ENCODE data around the gene CHI3L1.
"Not testable (repeated sequence)": the region's sequence is repeated elsewhere in the genome, so short reads cannot be mapped to it uniquely, and the experiment has no call there.

CHI3L1 gene

DNA sequence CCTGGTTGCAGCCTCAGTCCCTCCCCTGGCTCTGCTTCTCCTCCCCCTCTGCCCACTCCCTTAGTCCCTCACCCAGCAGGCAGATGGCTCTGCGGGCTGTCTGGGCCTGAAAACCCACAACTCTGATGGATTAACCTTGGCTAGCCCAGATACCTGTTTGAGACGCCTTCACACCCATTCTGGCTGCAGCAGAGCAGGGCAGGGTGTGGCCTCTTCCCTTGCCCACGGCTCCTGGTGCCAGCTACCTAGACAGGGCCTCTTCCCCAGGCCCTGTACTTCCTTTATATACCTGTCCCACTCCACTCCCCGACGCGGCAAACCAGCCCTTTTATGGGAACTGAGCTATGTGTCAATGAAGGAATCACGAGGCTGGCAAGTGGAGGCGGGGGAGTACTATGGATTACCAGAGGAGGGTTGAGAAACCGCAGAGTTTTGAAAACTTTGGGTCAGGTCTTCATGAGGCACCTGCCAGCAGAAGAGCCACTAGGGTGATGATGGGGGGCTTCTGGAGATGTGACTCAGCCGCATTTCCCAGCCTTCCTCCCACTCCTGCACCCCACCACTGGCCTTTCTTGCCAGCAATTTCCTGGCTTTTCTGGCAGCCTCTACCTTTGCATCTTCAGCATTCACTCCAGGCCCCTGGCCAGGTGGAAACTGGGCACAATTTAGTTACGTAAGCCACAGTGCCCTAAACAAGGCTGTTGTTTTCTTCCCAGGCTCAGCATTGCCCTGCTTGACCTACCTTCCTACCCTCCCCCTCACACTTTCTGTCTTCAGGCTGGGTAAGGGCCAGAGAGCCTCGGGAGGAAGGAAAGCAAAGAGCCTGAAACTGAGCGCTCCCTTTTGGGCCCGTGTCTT, at the start of gene CHI3L1:
Gene CHI3L1, minus strand, starts transcription at position 259 of the 858 bp plus-strand sequence. Its CDS starts 81 bp downstream, at position 178.
- DNase-seq, result no peak

DNA sequence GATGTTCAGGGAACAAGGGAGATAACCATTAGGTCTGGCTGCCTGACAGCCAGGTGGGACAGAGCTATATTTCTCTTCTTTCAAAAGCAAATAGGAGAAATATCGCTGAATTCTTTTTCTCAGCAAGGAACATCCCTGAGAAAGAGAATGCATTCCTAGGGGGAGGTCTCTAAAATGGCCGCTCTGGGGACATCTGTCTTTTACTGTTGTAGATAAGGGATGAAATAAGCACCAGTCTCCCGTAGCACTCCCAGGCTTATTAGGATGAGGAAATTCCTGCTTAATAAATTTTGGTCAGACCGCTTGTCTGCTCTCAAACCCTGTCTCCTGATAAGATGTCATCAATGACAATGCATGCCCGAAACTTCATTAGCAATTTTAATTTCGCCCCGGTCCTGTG, 48.4 kb upstream of the CHI3L1 start:
- DNase-seq, result not testable (repeated sequence)

DNA sequence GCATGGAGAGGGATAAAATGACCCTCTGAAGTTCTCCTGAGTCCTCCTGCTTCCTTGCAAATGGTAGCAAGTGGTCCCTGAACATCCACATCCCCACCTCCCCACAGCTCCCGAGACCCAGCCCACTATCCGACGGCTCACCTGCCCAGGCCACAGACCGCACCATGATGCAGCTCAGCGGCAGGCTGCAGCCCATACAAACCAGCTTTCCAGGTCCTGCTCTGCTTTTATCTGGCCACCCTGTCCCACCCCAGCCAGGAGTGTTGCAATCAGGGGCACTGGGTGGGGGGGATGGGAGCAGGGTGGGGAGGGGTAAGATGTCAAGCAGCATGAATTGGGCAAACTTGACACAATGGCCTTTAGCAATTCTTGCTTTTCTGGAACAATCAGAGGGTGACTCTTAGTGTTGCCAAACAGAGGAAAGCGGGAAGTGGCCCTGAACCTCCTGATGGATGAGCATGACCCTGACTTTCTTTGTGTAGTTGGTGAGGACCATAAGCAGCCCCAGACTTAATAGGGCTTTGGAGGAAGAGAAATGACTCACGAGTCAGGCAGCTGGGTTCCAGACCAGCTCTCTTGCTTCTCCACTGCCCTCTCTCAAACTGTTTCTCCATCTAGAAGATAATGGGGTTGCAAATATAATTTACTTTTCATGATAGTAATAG, 43.1 kb upstream of the CHI3L1 start, which contains the start of gene CHIT1:
Gene CHIT1, minus strand, starts transcription at position 203 of the 665 bp plus-strand sequence. Its CDS starts 37 bp downstream, at position 166.
- no peak for DNase-seq

DNA sequence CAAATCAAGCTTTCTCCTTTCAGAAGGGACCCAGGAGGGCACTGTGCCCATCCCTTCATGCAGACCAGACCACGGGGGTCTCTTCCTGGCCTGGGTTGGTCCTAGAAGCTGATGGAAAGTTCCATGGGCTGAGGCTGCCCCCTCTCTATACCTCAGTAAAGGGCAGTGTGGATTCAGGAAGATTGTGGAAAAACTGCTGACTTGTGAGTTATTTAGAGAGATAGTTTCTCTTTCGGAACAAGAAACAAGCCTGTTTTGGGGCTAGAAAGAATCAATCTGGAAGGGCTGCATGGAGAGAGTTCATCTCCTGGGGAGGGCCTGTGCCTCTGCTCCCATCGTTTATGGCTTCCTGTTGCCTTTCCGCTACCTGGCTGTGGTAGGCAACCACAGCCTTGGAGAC, 42.2 kb upstream of the CHI3L1 start:
- no peak for DNase-seq

DNA sequence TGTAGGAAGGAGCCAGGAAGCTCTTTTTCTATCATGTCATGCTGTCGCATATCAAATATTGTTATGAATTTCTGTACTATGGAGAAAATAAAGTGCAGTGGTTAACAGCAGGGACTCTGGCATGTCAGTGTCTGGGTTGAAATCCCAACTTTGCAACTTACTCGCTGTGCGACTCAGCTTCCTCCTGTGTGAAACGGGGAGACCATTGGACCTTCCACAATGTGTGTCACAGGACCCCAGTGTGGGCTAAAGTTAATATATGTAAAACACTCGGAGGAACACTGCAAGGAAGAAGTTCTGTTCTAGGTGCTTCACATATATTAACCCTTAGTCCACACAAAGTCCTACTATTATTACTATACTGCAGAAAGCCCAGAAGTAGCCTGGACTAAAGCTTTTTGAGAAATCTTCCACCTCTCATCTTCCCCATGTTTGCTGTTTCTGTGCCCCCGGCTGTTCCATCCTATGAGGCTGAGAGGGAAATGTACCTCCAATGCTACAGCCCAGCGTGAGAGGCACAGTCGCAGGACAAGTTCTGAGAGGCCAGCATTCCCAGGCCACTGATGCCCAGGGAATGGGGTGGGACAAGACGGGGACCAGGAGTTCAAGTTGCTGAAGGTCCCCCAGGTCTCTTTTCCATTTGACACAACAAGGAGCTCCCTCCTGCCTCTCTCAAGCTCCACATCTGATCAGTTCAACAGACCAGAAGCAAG, 41.0 kb upstream of the CHI3L1 start:
- no peak for DNase-seq

DNA sequence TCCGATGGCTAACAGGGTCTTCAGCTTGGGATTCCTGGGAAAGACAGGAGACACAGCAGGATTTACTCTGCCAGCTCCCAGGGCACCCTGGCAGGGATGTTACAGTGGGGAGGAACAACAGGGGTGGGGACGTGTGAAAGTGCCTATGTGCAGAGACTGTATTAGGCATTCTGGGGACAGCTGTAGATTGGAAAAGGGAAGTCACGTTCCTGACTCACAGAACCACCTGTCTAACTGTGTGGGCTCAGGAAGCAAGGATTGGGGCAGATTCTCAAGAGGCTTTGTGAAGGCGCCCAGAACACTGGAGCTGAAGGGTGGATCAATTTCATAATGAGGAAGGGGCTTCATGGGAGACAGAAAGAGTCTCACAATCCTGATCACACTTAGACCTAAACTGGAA, 38.6 kb upstream of the CHI3L1 start:
- no peak for DNase-seq

DNA sequence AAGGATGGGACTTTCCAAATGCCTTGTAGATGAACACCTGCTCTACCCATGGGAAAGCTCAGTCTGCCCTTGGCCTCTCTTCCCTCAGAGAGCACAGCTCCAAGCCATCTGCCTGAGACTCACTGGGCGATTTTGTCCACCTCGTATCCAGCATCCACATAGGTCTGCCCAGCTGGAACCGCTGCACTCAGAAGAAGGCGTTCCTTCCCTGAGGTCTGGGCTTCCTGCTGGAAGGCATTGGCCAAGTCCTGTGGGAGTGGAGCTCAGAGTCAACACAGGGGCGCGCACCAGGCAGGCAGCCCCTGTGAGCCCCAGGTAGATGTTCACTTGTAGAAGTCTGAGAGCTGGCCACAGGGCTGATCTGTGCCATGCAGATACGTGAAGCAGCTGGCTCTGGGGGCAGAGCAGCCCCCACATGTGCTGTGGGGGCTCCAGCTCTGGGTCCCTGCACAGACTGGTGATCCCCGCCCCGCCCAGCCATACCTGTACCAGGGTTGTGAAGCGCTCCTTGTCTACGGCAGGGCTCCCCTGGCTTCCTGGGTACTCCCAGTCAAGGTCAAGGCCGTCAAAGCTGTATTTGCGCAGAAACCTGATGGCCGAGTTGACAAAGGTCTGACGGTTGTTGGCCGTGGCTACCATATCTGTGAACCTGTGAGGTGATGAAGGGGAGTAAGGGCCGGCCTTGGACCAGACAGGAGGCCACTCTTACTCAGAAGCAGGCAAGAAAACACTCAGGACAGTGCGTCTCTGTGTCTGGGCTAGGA, 36.7 kb upstream of the CHI3L1 start:
- no peak for DNase-seq

DNA sequence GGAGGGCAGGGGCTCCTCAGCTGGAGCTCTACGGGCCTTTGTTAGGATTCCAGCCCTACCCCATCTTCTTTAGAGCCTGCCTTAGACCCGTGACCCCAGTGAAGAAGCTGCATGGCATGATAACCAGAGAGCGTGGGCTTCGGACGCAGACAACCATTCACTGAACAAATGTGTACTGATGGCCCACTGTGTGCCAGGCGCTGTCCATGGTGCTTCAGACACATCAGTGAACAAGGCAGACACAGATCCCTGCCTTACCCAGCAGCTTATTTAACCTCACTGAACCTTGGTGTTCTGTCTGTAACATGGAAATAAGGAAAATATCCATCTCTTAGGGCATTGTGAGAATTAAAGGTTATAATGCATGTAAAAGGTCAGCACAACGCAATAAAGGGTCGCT, 33.4 kb upstream of the CHI3L1 start:
- DNase-seq, result no peak

DNA sequence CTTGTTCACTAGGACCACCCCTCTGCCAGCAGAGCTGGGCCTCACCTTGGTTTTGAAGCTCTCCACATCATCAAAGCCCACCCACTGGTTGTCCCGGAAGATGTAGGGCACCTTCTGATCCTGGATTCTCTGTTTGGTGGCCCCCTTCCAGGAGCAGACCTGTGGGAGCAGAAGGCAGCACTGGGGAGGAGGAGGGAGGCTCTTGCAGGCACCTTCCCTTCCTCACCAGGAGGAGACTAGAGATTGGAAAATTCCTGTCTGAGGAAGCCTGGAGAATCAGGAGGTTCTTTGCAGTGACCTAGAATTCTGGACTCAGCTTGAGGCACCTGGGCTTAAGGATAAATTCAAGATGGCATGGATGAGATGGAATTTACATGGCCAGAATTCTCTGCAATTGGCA, 32.7 kb upstream of the CHI3L1 start:
- no peak for DNase-seq

DNA sequence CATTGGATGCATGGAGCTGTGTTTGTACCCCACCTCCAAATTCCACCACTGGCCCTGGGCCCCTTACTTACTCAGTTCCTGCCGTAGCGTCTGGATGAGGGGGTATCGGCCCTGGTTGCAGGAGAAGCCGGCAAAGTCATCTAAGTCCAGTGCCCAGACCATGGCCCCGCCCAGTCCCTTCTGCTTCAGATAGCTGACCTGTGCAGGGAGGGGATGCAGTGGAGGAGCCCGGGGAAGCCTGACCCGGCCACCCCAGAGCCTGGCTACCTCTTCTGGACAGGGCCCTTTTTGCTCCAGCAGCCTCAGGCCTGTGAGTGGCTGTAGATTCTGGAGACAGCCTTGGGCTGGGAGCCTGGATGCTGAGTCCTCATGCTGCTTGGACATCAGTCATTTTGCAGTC, 31.2 kb upstream of the CHI3L1 start:
- no peak for DNase-seq

DNA sequence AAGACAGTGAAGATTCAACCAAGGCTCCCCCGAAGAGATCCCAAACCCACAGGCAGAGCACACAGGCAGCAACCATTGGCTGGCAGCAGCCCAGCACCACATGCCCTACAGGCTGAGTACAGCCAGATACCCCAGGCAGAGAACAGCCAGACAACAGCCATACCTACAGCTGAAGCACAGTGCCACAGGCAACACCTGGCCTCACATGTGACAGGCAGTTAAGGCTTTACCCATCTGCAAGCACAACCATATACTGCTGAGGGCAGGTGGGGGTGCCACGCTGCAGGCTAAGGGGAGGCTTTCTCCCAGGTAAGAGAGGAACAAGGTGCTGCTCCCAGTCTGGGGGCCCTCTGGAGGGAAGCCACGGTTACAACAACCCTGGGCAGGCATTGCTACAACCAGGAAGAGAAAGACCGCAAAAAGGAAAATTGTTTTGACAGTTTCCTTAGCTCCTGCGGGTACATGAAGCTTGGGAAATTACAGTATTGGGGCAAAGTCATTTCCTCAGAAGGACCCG, 30.7 kb upstream of the CHI3L1 start:
- no peak for DNase-seq

DNA sequence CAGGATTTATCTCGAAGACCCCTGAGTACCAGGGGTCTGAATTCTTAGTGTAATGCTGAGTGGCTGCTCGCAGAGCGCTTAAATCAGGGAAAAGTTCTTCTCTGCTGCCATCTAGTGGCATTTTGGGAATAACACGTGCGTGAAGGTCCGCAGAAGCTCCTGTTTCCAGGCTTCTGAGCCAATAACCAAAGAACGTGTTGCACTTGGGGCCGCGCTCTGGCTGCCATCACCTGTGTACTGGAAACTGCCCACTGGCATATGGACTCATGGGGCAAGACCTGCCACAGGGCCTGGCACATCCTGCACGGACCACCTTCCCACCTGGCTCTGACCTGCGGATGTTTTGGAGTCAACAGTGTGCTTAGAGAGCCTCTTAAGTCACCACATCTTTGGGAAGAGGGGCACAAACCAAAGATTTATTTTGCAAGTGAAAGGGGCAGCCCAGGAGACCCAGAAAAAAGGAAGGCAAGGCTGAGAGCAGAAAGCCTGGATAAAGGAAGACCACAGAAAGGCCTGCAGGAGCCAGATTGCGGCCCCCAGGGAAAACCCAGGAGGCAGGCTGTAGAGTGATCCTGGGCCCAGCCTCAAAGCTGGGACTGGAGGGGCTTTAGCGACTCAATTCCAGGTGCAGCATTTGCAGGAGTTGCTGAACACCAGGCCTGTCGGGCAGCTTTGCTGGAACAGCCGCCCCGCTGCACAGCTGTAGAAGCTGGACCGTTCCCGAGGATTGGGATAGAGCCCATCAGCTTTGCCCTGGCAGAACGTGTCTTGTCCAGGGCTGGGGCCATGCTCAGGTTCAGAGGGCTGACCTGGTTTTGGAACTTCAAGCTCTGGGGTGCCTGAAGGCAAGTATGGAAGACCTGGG, 30.0 kb upstream of the CHI3L1 start:
- DNase-seq, result peak; percentile 65

DNA sequence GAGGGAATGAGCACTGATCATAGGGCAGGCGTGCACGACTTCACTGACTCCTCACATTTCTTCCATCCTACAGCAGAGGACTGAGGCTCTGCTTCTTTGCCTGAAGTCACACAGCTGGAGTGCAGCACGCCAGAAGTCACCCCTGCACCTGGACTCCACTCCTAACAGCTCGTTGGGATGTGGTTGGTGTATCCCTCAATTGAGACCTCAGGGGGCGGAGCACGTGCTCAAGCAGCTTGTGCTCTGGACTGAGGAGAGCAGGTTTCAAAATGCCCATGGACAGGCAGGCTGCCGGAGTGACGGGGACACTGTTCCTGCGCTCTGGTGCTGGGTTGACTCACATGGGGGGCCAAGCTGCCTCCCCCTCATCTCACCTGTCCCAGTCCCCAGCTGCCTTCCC, 29.1 kb upstream of the CHI3L1 start:
- DNase-seq, result no peak

DNA sequence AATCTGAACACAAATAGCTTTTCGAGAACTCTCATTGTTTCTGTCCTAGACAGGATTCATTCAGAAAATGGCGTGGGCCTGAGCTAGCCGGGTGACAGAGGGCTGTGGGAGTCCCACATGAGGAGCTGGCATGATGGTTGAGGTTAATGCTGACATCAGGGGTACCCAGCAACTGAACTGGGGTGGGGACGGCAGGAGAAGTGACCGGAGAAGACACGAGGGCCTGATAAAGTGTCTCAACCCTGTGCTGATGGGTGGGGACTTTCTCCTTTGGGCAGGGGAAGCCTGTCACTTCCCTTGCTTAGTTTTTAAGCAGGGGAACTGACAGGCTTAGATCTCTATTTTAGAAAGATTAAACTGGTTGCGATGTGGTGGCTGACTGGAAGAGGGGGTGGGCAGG, 28.4 kb upstream of the CHI3L1 start:
- no peak for DNase-seq

DNA sequence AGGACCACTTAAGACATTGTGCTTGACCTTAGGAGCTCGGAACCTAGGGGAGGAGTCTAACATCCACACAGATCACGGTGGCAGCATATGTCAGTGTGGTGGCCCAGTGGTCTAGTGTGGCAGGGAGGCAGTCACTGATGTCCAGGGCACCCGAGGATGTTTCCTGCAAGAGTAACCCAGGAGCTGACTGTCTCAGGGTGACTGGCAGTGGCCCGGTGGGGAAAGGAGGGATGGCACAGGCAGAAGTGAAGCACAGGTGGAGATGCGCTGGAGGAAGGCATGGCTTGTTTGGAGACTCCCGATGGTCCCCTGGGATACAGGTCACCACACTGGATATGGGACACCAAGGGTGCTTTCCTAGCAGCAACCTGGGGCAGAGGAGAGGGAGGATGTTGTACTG, 26.6 kb upstream of the CHI3L1 start:
- no peak for DNase-seq

DNA sequence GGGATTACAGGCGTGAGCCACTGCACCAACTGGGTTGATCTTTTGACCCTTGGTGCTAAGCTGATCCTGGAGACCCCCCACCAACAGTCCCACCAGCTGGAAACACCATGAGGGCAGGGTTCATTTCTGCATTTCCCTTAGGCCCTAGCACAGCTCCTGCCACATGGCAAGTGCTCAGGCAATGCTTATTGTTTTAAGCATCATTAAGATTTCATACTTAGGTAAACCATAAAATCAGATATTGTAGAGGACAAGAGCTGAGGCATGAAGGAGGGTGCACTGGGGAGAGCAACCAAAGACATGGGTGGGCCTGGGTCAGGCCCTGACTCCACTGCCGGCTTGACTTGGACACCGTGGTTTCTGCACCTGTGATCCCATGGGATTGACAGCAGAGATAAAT, 25.3 kb upstream of the CHI3L1 start:
- DNase-seq, result no peak

DNA sequence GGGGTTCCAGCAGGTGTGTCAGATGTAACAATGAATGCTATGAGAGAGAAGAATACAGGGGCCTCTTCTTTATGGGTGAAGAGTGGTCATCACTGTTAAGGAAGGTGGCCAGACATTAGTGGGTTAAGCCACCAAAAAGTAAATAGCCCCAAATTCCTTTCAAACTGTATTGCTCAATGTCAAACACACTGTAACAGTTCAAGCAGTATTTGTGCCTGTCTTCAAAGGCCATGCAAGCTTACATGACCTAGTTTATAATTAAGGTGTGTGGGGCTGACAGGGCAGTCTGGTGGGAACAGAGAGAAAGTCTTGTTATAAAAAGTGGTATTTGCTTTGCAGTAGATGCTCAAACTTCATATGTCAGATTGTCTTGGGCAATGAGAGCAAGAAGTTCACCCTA, 24.5 kb upstream of the CHI3L1 start:
- no peak for DNase-seq

DNA sequence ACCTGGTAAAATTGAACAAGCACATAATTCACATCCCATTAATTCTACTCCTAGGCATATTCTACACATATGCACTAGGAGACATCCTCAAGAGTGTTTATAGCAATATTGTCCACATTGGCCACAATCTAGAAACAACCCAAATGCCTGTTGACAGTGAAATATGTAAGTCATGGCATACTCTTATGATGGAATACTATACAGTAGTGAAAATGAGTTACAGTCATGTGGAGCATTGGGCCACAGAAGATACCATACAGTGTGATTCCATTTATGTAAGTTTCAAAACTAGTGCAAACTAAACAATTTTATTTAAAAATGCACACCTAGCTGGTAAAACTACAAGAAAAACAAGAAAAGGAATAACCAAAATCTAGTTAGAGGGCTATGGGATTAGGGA, 23.8 kb upstream of the CHI3L1 start:
- no peak for DNase-seq

DNA sequence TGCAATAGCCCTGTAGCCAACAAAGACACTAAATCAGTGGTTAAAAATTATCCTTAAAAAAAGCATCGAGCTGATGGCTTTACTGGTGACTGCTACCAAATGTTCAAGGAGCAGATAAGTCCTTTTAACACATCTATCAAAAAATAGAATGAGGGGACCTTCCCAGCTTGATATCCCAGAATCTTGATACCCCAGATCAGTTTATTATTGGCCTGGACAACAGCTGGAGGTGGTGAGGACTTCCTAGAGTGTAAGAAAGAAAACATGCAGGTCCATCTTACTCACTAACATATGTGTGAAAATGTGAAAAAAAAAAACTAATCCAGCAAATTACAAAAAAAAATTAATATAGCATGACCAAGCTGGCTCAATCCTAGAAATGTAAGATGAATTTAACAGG, 21.7 kb upstream of the CHI3L1 start:
- DNase-seq, result no peak

DNA sequence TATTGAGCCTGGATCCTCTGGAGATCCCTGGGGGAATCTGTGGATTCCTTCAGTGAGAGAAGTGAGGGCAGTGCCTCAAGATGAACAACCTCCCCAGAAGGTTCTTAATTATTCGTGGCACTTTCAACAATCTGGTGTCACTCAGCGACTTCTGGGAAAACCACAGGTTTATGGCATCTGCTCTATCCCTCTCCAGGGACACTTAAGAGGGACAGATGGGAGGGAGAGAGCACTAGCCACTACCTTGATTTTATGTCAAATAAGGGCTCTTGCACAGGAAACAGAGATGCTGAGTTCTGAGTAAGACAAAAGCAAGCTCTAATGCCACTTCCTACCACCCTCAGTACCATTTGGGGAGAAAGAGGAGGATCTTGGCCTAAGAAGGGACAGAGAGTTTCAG, 21.2 kb upstream of the CHI3L1 start:
- DNase-seq, result no peak

DNA sequence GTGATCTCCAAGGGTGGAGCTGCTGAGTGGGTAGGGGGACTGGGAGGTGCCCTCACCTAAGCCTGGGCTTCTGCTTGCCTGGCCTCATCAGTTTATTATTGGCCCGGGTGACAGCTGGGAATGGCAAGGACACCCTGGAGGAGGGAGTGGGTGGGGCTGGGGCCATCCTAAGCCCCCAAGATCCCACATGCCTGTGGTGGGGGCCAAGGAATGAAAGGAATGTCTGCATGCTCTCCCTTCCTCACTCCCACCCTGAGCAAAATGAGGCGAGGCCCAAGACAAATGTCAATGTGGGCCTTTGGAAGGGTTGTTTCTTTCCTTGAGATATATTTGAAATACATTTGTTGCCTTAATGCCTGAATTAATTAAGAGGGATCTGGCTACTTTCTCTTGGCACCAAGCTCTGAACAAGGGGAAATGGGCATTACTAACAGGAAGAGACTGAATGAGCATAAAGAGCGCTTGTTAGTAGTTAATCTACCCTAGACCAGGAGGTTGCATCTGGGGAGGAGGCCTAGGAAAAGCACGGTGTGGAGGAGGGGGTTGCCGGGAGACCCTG, 19.7 kb upstream of the CHI3L1 start:
- no peak for DNase-seq

All from stimulated activated CD4-positive, alpha-beta T cell treated with anti-CD3 and anti-CD28 coated beads, Interleukin-4, amount 100 ng/mL, for 24 hours (primary cell).